ENCODE results near the gene MLANA.

Gene MLANA

GRCh38 chr9:5909976-5910375, 19.3 kb downstream of the MLANA start:
- no peak for DNase-seq

GRCh38 chr9:5910413-5911057, 19.8 kb downstream of the MLANA start:
- DNase-seq = no peak

GRCh38 chr9:5915438-5915837, 24.7 kb downstream of the MLANA start:
- DNase-seq = no peak

GRCh38 chr9:5917273-5917672, 26.6 kb downstream of the MLANA start:
- DNase-seq = no peak

- DNase-seq = no peak
Measured at GRCh38 chr9:5917888-5918287, 27.2 kb downstream of the MLANA start.

- DNase-seq = no peak
Measured at GRCh38 chr9:5918460-5918859, 27.8 kb downstream of the MLANA start.

GRCh38 chr9:5920860-5921328, 30.2 kb downstream of the MLANA start:
- DNase-seq = no peak

GRCh38 chr9:5922192-5922591, 31.5 kb downstream of the MLANA start:
- DNase-seq = no peak

GRCh38 chr9:5931657-5932056, 41.0 kb downstream of the MLANA start:
- no peak for DNase-seq

GRCh38 chr9:5938449-5938848, 47.8 kb downstream of the MLANA start:
- DNase-seq = no peak

- no peak for DNase-seq
Measured at GRCh38 chr9:5939530-5939929, 48.8 kb downstream of the MLANA start.

GRCh38 chr9:5941214-5941613, 50.5 kb downstream of the MLANA start:
- no peak for DNase-seq

GRCh38 chr9:5945112-5945511, 54.4 kb downstream of the MLANA start:
- no peak for DNase-seq

GRCh38 chr9:5947912-5948311, 57.2 kb downstream of the MLANA start:
- DNase-seq = no peak

- no peak for DNase-seq
Measured at GRCh38 chr9:5949103-5949699, 58.5 kb downstream of the MLANA start.

GRCh38 chr9:5950261-5950660, 59.6 kb downstream of the MLANA start:
- DNase-seq = no peak

GRCh38 chr9:5951686-5952211, 61.1 kb downstream of the MLANA start:
- no peak for DNase-seq

- no peak for DNase-seq
Measured at GRCh38 chr9:5953743-5954707, 63.3 kb downstream of the MLANA start.

- no peak for DNase-seq
Measured at GRCh38 chr9:5957166-5957565, 66.5 kb downstream of the MLANA start.

GRCh38 chr9:5958273-5958672, 67.6 kb downstream of the MLANA start:
- DNase-seq = no peak

Measured in cortex of kidney (tissue), 1 donor.